IMR-90 (cell line): ENCODE results near the gene RHOT2. TPM values are rescaled to one million over a fixed set of nuclear protein-coding genes. Genes with fewer than 3 reads are reported as not detected.

ENCODE experiments used
- ATAC-seq: fragments of 200-7000 bp; cut with Tn5 transposase; 2 replicates; pipeline ENCODE4 v1.9.1; 2020; ENCODE audit warnings: low read depth, mild to moderate bottlenecking, moderate library complexity
- BruUV-seq: library from RNA; stranded (reverse); fragments of 400-500 nt; replicated peaks from 2 replicates; lab custom pipeline; 2021; lab: Mats Ljungman, UMichigan
- CTCF ChIA-PET: fragments of 300-600 bp; formaldehyde crosslinking; extraction: SDS; loops from one replicate; lab custom pipeline; 2021; ENCODE audit warnings: antibody characterized with exemption; lab: Yijun Ruan, JAX
- POLR2A ChIA-PET: fragments of 300-600 bp; sonication (Branson Sonifier 250); formaldehyde crosslinking; loops from one replicate; lab custom pipeline; 2022; ENCODE audit warnings: antibody characterized with exemption; ENCODE audit not compliant: unreplicated experiment; lab: Charles Lee
- DNase-seq: peaks from one replicate; pipeline ENCODE4 v3.0.0; 2013
- H2AFZ ChIP-seq: replicated peaks from 2 replicates; pipeline ENCODE3; 2013; ENCODE audit warnings: low read length, mild to moderate bottlenecking; ENCODE audit not compliant: poor library complexity
- H2AK5ac ChIP-seq: 2 replicates; pipeline ENCODE4 v1.6.1; 2013; ENCODE audit warnings: low read depth, low read length, inconsistent platforms
- H2AK9ac ChIP-seq: replicated peaks from 2 replicates; pipeline ENCODE3; 2013; ENCODE audit warnings: mild to moderate bottlenecking, low read depth, low read length, moderate library complexity; ENCODE audit not compliant: poor library complexity
- H2BK120ac ChIP-seq: 2 replicates; pipeline ENCODE4 v1.6.1; 2013; ENCODE audit warnings: low read depth, low read length, inconsistent platforms
- H2BK15ac ChIP-seq: 3 replicates; pipeline ENCODE4 v1.6.1; 2013; ENCODE audit warnings: low read depth, low read length, inconsistent platforms
- H2BK20ac ChIP-seq: 2 replicates; pipeline ENCODE4 v1.6.1; 2013; ENCODE audit warnings: low read depth, mild to moderate bottlenecking, inconsistent platforms, low read length, moderate library complexity
- H2BK5ac ChIP-seq: 2 replicates; pipeline ENCODE4 v1.6.1; 2013; ENCODE audit warnings: mild to moderate bottlenecking, low read depth, low read length, inconsistent platforms; ENCODE audit not compliant: poor library complexity, severe bottlenecking
- H3K14ac ChIP-seq: replicated peaks from 2 replicates; pipeline ENCODE4 v1.6.1; 2013; ENCODE audit warnings: low read depth, low read length, inconsistent platforms
- H3K18ac ChIP-seq: 2 replicates; pipeline ENCODE4 v1.6.1; 2013; ENCODE audit warnings: low read depth, low read length, control low read depth
- H3K23ac ChIP-seq: 2 replicates; pipeline ENCODE4 v1.6.1; 2013; ENCODE audit warnings: low read depth, low read length, inconsistent platforms
- H3K27ac ChIP-seq: 2 replicates; pipeline ENCODE4 v1.5.1; 2013; ENCODE audit warnings: mild to moderate bottlenecking, control low read depth, low read length; ENCODE audit not compliant: insufficient read depth
- H3K27me3 ChIP-seq: 2 replicates; pipeline ENCODE4 v1.6.1; 2013; ENCODE audit warnings: low read length; ENCODE audit not compliant: control insufficient read depth, insufficient read depth
- H3K36me3 ChIP-seq: 2 replicates; pipeline ENCODE4 v1.6.1; 2013; ENCODE audit warnings: low read length, mixed read lengths; ENCODE audit not compliant: control insufficient read depth, insufficient read depth
- H3K4ac ChIP-seq: 2 replicates; pipeline ENCODE4 v1.6.1; 2013; ENCODE audit warnings: low read depth, low read length, inconsistent platforms
- H3K4me1 ChIP-seq: 2 replicates; pipeline ENCODE4 v1.6.1; 2013; ENCODE audit warnings: low read length, mixed read lengths; ENCODE audit not compliant: control insufficient read depth, insufficient read depth
- H3K4me2 ChIP-seq: 2 replicates; pipeline ENCODE4 v1.6.1; 2013; ENCODE audit warnings: low read depth, mild to moderate bottlenecking, control low read depth, low read length, moderate library complexity
- H3K4me3 ChIP-seq: 2 replicates; pipeline ENCODE4 v1.5.1; 2013; ENCODE audit warnings: low read depth, mild to moderate bottlenecking, control low read depth, low read length, moderate library complexity; ENCODE audit not compliant: insufficient read depth
- H3K56ac ChIP-seq: 2 replicates; pipeline ENCODE4 v1.6.1; 2013; ENCODE audit warnings: low read length, inconsistent platforms; ENCODE audit not compliant: insufficient read depth; ENCODE audit errors: extremely low read depth
- H3K79me1 ChIP-seq, 2 experiments: 2 replicates each; pipeline ENCODE4 v1.6.1; 2013; ENCODE audit warnings: low read length in 2 of 2, inconsistent platforms in 1 of 2, low read depth in 1 of 2
- H3K9ac ChIP-seq: 2 replicates; pipeline ENCODE4 v1.6.1; 2013; ENCODE audit warnings: low read depth, low read length, control low read depth
- H3K9me1 ChIP-seq: 2 replicates; pipeline ENCODE4 v1.6.1; 2013; ENCODE audit warnings: low read length, inconsistent platforms; ENCODE audit not compliant: insufficient read depth
- H3K9me3 ChIP-seq: 2 replicates; pipeline ENCODE4 v1.6.1; 2013; ENCODE audit warnings: low read length; ENCODE audit not compliant: control insufficient read depth, insufficient read depth
- H4K20me1 ChIP-seq: 2 replicates; pipeline ENCODE4 v1.6.1; 2013; ENCODE audit warnings: low read length, inconsistent platforms; ENCODE audit not compliant: insufficient read depth
- H4K5ac ChIP-seq: 2 replicates; pipeline ENCODE4 v1.6.1; 2013; ENCODE audit warnings: mild to moderate bottlenecking, low read depth, low read length, control low read depth
- H4K8ac ChIP-seq, 2 experiments: 2 replicates each; pipeline ENCODE4 v1.6.1; 2013; ENCODE audit warnings: low read depth in 2 of 2, low read length in 2 of 2, control low read depth in 1 of 2, inconsistent platforms in 1 of 2
- H4K91ac ChIP-seq: 2 replicates; pipeline ENCODE4 v1.6.1; 2013; ENCODE audit warnings: low read depth, low read length, inconsistent platforms; ENCODE audit not compliant: insufficient read depth
- BHLHE40 ChIP-seq: fragments of 150-350 bp; IDR thresholded peaks from 2 replicates; pipeline ENCODE4 v1.6.1; 2016; ENCODE audit warnings: mild to moderate bottlenecking, low read depth, low read length
- CEBPB ChIP-seq: IDR thresholded peaks from 2 replicates; pipeline ENCODE4 v1.6.1; 2012; ENCODE audit warnings: low read depth, low read length, improper control_type of control experiment
- CHD1 ChIP-seq: IDR thresholded peaks from 2 replicates; pipeline ENCODE4 v1.6.1; 2012; ENCODE audit warnings: low read depth, low read length, improper control_type of control experiment
- ELK1 ChIP-seq: fragments of 150-350 bp; IDR thresholded peaks from 2 replicates; pipeline ENCODE4 v1.6.1; 2016; ENCODE audit warnings: low read depth, mild to moderate bottlenecking, low read length, moderate library complexity, borderline replicate concordance
- FOS ChIP-seq: fragments of 150-350 bp; IDR thresholded peaks from 2 replicates; pipeline ENCODE4 v1.6.1; 2016; ENCODE audit warnings: low read depth, low read length
- MAFK ChIP-seq: IDR thresholded peaks from 2 replicates; pipeline ENCODE4 v1.6.1; 2012; ENCODE audit warnings: low read depth, low read length, improper control_type of control experiment
- MAZ ChIP-seq: IDR thresholded peaks from 2 replicates; pipeline ENCODE4 v1.6.1; 2012; ENCODE audit warnings: low read depth, mild to moderate bottlenecking, low read length, improper control_type of control experiment, moderate library complexity, borderline replicate concordance
- MXI1 ChIP-seq: IDR thresholded peaks from 2 replicates; pipeline ENCODE4 v1.6.1; 2012; ENCODE audit warnings: low read depth, mild to moderate bottlenecking, low read length, moderate library complexity, borderline replicate concordance
- NFE2L2 ChIP-seq: fragments of 150-350 bp; IDR thresholded peaks from 2 replicates; pipeline ENCODE4 v1.6.1; 2016; ENCODE audit warnings: low read depth, mild to moderate bottlenecking, low read length
- POLR2A ChIP-seq: IDR thresholded peaks from 2 replicates; pipeline ENCODE4 v1.6.1; 2012; ENCODE audit warnings: mild to moderate bottlenecking, low read depth, low read length
- RAD21 ChIP-seq: IDR thresholded peaks from 2 replicates; pipeline ENCODE4 v1.6.1; 2012; ENCODE audit warnings: low read length, improper control_type of control experiment
- RCOR1 ChIP-seq: IDR thresholded peaks from 2 replicates; pipeline ENCODE4 v1.6.1; 2012; ENCODE audit warnings: mild to moderate bottlenecking, low read length, improper control_type of control experiment; ENCODE audit not compliant: insufficient replicate concordance
- RFX5 ChIP-seq: IDR thresholded peaks from 2 replicates; pipeline ENCODE4 v1.8.0; 2012; ENCODE audit warnings: low read depth, mild to moderate bottlenecking, low read length, moderate library complexity
- SMC3 ChIP-seq: fragments of 150-350 bp; IDR thresholded peaks from 2 replicates; pipeline ENCODE4 v1.6.1; 2016; ENCODE audit warnings: low read depth, mild to moderate bottlenecking, antibody characterized with exemption, low read length, moderate library complexity
- WGBS, 2 experiments: methylation state at CpG; one replicate each; pipeline versions ENCODE4 v1.1.5 to v1.1.7; 2013; ENCODE audit warnings: missing lambda C conversion rate in 2 of 2; ENCODE audit not compliant: insufficient read length in 1 of 2; ENCODE audit errors: extremely low coverage in 2 of 2; 5-methylcytosine and 5-hydroxymethylcytosine counted together
- dilution Hi-C: fragments of 300-500 bp; cut with HindIII; formaldehyde crosslinking; loops from one replicate; pipeline ENCODE4 v1.14.3; 2018; ENCODE audit warnings: low sequenced_read_pairs; ENCODE audit not compliant: unreplicated experiment
- in situ Hi-C: fragments of 300-500 bp; cut with MboI; formaldehyde crosslinking; loops from 3 replicates; pipeline ENCODE4 v1.14.3; 2019; ENCODE audit warnings: low sequenced_read_pairs, inconsistent platforms, mixed read lengths
- intact Hi-C: fragments of 100-400 bp; cut with micrococcal nuclease; formaldehyde crosslinking; loops from 2 replicates; pipeline ENCODE4 v1.10.0; 2022
- polyA plus RNA-seq, 3 experiments: library from polyadenylated mRNA; depleted of rRNA; stranded (reverse); fragments of >200 nt; gene quantifications; 2 replicates each; pipeline ENCODE4 v1.2.3, GENCODE V29; 2012; ENCODE audit warnings: low replicate concordance in 1 of 3
- total RNA-seq: library from RNA; depleted of rRNA; stranded (reverse); fragments of >200 nt; gene quantifications from 2 replicates; pipeline ENCODE4 v1.2.3, GENCODE V29; 2012
- TF ChIP-seq, protein P1 (sequence below): conservative IDR thresholded peaks from 2 replicates; pipeline ENCODE4 v1.5.1; 2012; ENCODE audit warnings: mild to moderate bottlenecking, low read depth, low read length, improper control_type of control experiment
- TF ChIP-seq, protein P2 (sequence below): fragments of 150-350 bp; IDR thresholded peaks from 2 replicates; pipeline ENCODE4 v1.6.1; 2017; ENCODE audit warnings: mild to moderate bottlenecking, antibody characterized with exemption, low read length, low read depth

The RHOT2 gene
- total and polyA plus RNA-seq, 2 of the 4 experiments (the other 2 are of a cell fraction): 20.3 to 181 TPM

DNA sequence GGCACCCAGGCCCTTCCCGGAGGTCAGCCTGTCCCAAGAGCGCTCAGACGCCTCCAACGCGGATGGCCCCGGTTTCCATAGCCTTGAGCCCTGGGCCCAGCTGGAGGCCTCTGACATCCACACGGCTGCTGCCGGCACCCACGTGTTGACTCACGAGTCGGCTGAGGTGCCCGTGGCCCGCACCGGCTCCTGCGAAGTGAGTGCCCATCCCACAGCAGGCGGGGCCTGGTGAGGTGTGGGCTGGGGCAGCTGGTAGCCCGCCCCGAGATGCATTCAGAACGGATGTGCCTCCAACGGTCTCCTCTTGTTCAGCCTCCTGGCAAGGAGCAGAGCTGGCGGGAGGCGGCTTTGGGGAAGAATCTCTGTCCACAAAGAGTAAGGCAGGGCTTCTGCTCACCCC lies 16.1 kb upstream of the RHOT2 start:
- intact Hi-C loops: no loop called here
- ChIA-PET POLR2A (no interaction called here), CTCF (no interaction called here)
- Histone ChIP-seq H3K4me3 (no peak overlapping the region), H3K4me2 (no peak overlapping the region), H3K9me3 (no peaks in the 10 kb centered on the region), H3K36me3 (peaks cover 3% of the 10 kb centered on the region; the same call in 1 of the 2 replicates), H4K8ac (no peak overlapping the region), H2AK5ac (no peak overlapping the region), H2AFZ (no peak overlapping the region), H4K20me1 (no peaks in the 10 kb centered on the region), H2BK15ac (no peak overlapping the region), H3K79me1 (peaks cover 10 to 31% of the 10 kb centered on the region in 2 experiments; a peak in 3 of 4 replicates), H3K4me1 (peaks cover 12% of the 10 kb centered on the region), H3K56ac (no peak overlapping the region), H3K23ac (no peak overlapping the region), H3K9me1 (peaks cover 12% of the 10 kb centered on the region; the same call in 1 of the 2 replicates), H3K27me3 (no peaks in the 10 kb centered on the region), H3K9ac (no peak overlapping the region), H4K91ac (no peak overlapping the region), H2BK120ac (no peak overlapping the region), H2BK20ac (no peak overlapping the region), H4K5ac (no peak overlapping the region), H3K27ac (no peak overlapping the region), H2AK9ac (no peak overlapping the region), H3K4ac (no peak overlapping the region), H3K18ac (no peak overlapping the region), H3K14ac (no peak overlapping the region), H2BK5ac (no peak overlapping the region)
- TF ChIP-seq RAD21: no peak
- TF ChIP-seq MAZ: no peak
- no peak for TF ChIP-seq FOS
- no peak for TF ChIP-seq RFX5
- TF ChIP-seq, protein P1, sequence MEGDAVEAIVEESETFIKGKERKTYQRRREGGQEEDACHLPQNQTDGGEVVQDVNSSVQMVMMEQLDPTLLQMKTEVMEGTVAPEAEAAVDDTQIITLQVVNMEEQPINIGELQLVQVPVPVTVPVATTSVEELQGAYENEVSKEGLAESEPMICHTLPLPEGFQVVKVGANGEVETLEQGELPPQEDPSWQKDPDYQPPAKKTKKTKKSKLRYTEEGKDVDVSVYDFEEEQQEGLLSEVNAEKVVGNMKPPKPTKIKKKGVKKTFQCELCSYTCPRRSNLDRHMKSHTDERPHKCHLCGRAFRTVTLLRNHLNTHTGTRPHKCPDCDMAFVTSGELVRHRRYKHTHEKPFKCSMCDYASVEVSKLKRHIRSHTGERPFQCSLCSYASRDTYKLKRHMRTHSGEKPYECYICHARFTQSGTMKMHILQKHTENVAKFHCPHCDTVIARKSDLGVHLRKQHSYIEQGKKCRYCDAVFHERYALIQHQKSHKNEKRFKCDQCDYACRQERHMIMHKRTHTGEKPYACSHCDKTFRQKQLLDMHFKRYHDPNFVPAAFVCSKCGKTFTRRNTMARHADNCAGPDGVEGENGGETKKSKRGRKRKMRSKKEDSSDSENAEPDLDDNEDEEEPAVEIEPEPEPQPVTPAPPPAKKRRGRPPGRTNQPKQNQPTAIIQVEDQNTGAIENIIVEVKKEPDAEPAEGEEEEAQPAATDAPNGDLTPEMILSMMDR: no peak
- TF ChIP-seq BHLHE40: no peak
- no peak for TF ChIP-seq SMC3
- TF ChIP-seq CEBPB: no peak
- TF ChIP-seq MAFK: no peak
- no peak for TF ChIP-seq RCOR1
- no peak for TF ChIP-seq MXI1
- TF ChIP-seq, protein P2, sequence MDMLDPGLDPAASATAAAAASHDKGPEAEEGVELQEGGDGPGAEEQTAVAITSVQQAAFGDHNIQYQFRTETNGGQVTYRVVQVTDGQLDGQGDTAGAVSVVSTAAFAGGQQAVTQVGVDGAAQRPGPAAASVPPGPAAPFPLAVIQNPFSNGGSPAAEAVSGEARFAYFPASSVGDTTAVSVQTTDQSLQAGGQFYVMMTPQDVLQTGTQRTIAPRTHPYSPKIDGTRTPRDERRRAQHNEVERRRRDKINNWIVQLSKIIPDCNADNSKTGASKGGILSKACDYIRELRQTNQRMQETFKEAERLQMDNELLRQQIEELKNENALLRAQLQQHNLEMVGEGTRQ: no peak
- no peak for TF ChIP-seq ELK1
- TF ChIP-seq NFE2L2: no peak
- no peak for TF ChIP-seq CHD1
- no peak for TF ChIP-seq POLR2A
- DNase-seq (no peak), ATAC-seq (no peak)
- BruUV-seq: no TSS peak
- dilution Hi-C loops: no loop called here
- in situ Hi-C loops: no loop called here
- WGBS, 2 experiments: 87% methylated on average over 17 of the region's 22 CpGs; no CpG with 5 or more reads in 1 of the 2 experiments
